Measurements from ENCODE around the gene KYNU.

GRCh38 chr2:142957144-142957543, 79.7 kb downstream of the KYNU start:
- TF ChIP-seq POLR2AphosphoS5 (IDR thresholded peaks at IDR 0.05; ENCODE audit: low read depth, low read length), result no peak
- no peak for TF ChIP-seq TAF1 (IDR thresholded peaks at IDR 0.05; ENCODE audit: borderline replicate concordance, insufficient read depth, low read length)
- TF ChIP-seq REST (IDR thresholded peaks at IDR 0.05; ENCODE audit: insufficient read depth in 1 of 2, low read depth in 2 of 2, low read length in 2 of 2), result no peak

All from PFSK-1 (cell line).